Smooth muscle cell (in vitro differentiated cells): ENCODE data around the gene SCYGR3. TPM values are rescaled to one million over a fixed set of nuclear protein-coding genes. Genes with fewer than 3 reads are reported as not detected.
A peak's percentile ranks its signal among the peaks of the same experiment; 100 is the strongest.

Experiments
- DNase-seq: peaks from one replicate; lab custom pipeline; 2025; ENCODE audit not compliant: unreplicated experiment; lab: John Stamatoyannopoulos, UW
- H2AFZ ChIP-seq: fragments of 200-600 bp; sonication (generic); 2 replicates; pipeline ENCODE4 v1.6.0; 2016; ENCODE audit warnings: antibody characterized with exemption, low read depth, mild to moderate bottlenecking
- H3F3A ChIP-seq: fragments of 200-600 bp; sonication (generic); 2 replicates; pipeline ENCODE4 v1.6.0; 2017; ENCODE audit warnings: antibody characterized with exemption, low read depth
- H3K27ac ChIP-seq: fragments of 200-600 bp; sonication (generic); 2 replicates; pipeline ENCODE4 v1.5.1; 2016; ENCODE audit warnings: low read depth, mild to moderate bottlenecking
- H3K27me3 ChIP-seq: fragments of 200-600 bp; sonication (generic); 2 replicates; pipeline ENCODE4 v1.6.1; 2016; ENCODE audit warnings: low read depth, mild to moderate bottlenecking
- H3K36me3 ChIP-seq: fragments of 200-600 bp; sonication (generic); 2 replicates; pipeline ENCODE4 v1.5.1; 2016; ENCODE audit warnings: low read depth
- H3K4me1 ChIP-seq: fragments of 200-600 bp; sonication (generic); 2 replicates; pipeline ENCODE4 v1.5.1; 2016; ENCODE audit warnings: low read depth
- H3K4me2 ChIP-seq: fragments of 200-600 bp; sonication (generic); 2 replicates; pipeline ENCODE4 v1.6.0; 2016; ENCODE audit warnings: mild to moderate bottlenecking
- H3K4me3 ChIP-seq: fragments of 200-600 bp; sonication (generic); 2 replicates; pipeline ENCODE4 v1.5.1; 2016; ENCODE audit warnings: mild to moderate bottlenecking
- H3K79me2 ChIP-seq: fragments of 200-600 bp; sonication (generic); 2 replicates; pipeline ENCODE4 v1.6.0; 2016; ENCODE audit warnings: low read depth, mild to moderate bottlenecking
- H3K9ac ChIP-seq: fragments of 200-600 bp; sonication (generic); 2 replicates; pipeline ENCODE4 v1.6.0; 2016; ENCODE audit warnings: low read depth
- H3K9me3 ChIP-seq: fragments of 200-600 bp; sonication (generic); replicated peaks from 2 replicates; pipeline ENCODE4 v1.5.1; 2016; ENCODE audit warnings: low read depth
- H4K20me1 ChIP-seq: fragments of 200-600 bp; sonication (generic); 2 replicates; pipeline ENCODE4 v1.6.0; 2016; ENCODE audit warnings: low read depth
- WGBS: methylation state at CpG from one replicate; pipeline ENCODE4 v1.1.7; 2016; ENCODE audit warnings: low lambda C conversion rate; 5-methylcytosine and 5-hydroxymethylcytosine counted together
- polyA plus RNA-seq: library from polyadenylated mRNA; unstranded; fragments of >200 nt; fragmentation: Nextera tagmentation; extraction: Ambion mirVana; gene quantifications from 2 replicates; pipeline ENCODE4 v1.2.1, GENCODE V29; 2016
- total RNA-seq: library from RNA; depleted of rRNA; stranded (reverse); fragments of >200 nt; gene quantifications from 2 replicates; pipeline ENCODE4 v1.2.3, GENCODE V29; 2014
- TF ChIP-seq, protein P1 (sequence below): fragments of 200-600 bp; sonication (generic); IDR thresholded peaks from 2 replicates; pipeline ENCODE4 v1.5.1; 2017; ENCODE audit warnings: borderline replicate concordance, mild to moderate bottlenecking, antibody characterized with exemption; ENCODE audit not compliant: insufficient read depth, poor library complexity, severe bottlenecking

The SCYGR3 gene
- total and polyA plus RNA-seq, 2 experiments from 2014 or later: not detected

GRCh38 chr2:227642656-227643055 is 28.0 kb upstream of the SCYGR3 start:
- H3K27me3 ChIP-seq: no peaks in the 10 kb centered on the region

GRCh38 chr2:227634201-227634600 is 19.6 kb upstream of the SCYGR3 start:
- no peak overlapping the region for H3K9ac ChIP-seq
- H3K4me3 ChIP-seq: no peak overlapping the region
- TF ChIP-seq, protein P1, sequence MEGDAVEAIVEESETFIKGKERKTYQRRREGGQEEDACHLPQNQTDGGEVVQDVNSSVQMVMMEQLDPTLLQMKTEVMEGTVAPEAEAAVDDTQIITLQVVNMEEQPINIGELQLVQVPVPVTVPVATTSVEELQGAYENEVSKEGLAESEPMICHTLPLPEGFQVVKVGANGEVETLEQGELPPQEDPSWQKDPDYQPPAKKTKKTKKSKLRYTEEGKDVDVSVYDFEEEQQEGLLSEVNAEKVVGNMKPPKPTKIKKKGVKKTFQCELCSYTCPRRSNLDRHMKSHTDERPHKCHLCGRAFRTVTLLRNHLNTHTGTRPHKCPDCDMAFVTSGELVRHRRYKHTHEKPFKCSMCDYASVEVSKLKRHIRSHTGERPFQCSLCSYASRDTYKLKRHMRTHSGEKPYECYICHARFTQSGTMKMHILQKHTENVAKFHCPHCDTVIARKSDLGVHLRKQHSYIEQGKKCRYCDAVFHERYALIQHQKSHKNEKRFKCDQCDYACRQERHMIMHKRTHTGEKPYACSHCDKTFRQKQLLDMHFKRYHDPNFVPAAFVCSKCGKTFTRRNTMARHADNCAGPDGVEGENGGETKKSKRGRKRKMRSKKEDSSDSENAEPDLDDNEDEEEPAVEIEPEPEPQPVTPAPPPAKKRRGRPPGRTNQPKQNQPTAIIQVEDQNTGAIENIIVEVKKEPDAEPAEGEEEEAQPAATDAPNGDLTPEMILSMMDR: no peak
- no peaks in the 10 kb centered on the region for H3K79me2 ChIP-seq
- no peaks in the 10 kb centered on the region for H3K27me3 ChIP-seq
- 82% methylated on average over 3 of the region's 3 CpGs for WGBS
- no peak overlapping the region for H3K27ac ChIP-seq
- H3K4me1 ChIP-seq: peaks cover 9% of the 10 kb centered on the region
- H3K4me2 ChIP-seq: no peak overlapping the region
- no peaks in the 10 kb centered on the region for H3F3A ChIP-seq
- H2AFZ ChIP-seq: no peak overlapping the region
- H4K20me1 ChIP-seq: no peaks in the 10 kb centered on the region
- H3K9me3 ChIP-seq: no peaks in the 10 kb centered on the region
- H3K36me3 ChIP-seq: peaks cover 3% of the 10 kb centered on the region
- DNase-seq: no peak

More at GRCh38 chr2:227642656-227643055, 28.0 kb upstream of the SCYGR3 start:
- H3K4me2 ChIP-seq: peak overlapping the region; percentile 66
- H3K27ac ChIP-seq: peak overlapping the region; percentile 66
- H2AFZ ChIP-seq: no peak overlapping the region
- H4K20me1 ChIP-seq: no peaks in the 10 kb centered on the region
- peaks cover 9% of the 10 kb centered on the region for H3F3A ChIP-seq
- H3K4me1 ChIP-seq: peaks cover 10% of the 10 kb centered on the region
- no peak overlapping the region for H3K4me3 ChIP-seq
- no peaks in the 10 kb centered on the region for H3K9me3 ChIP-seq
- TF ChIP-seq, protein P1: no peak
- H3K9ac ChIP-seq: no peak overlapping the region
- DNase-seq: no peak
- H3K36me3 ChIP-seq: no peaks in the 10 kb centered on the region
- no peaks in the 10 kb centered on the region for H3K79me2 ChIP-seq
- 6% methylated on average over 2 of the region's 2 CpGs for WGBS

GRCh38 chr2:227632827-227633226 is 18.2 kb upstream of the SCYGR3 start:
- WGBS: 83% methylated on average over 6 of the region's 6 CpGs
- Histone ChIP-seq H3K79me2 (no peaks in the 10 kb centered on the region), H3F3A (no peaks in the 10 kb centered on the region), H3K9me3 (no peaks in the 10 kb centered on the region), H3K36me3 (peaks cover 3% of the 10 kb centered on the region), H3K27ac (no peak overlapping the region), H4K20me1 (no peaks in the 10 kb centered on the region), H3K27me3 (no peaks in the 10 kb centered on the region), H3K4me3 (no peak overlapping the region), H3K9ac (no peak overlapping the region), H3K4me2 (no peak overlapping the region), H3K4me1 (peaks cover 9% of the 10 kb centered on the region), H2AFZ (no peak overlapping the region)
- DNase-seq: no peak
- TF ChIP-seq, protein P1: no peak

DNA sequence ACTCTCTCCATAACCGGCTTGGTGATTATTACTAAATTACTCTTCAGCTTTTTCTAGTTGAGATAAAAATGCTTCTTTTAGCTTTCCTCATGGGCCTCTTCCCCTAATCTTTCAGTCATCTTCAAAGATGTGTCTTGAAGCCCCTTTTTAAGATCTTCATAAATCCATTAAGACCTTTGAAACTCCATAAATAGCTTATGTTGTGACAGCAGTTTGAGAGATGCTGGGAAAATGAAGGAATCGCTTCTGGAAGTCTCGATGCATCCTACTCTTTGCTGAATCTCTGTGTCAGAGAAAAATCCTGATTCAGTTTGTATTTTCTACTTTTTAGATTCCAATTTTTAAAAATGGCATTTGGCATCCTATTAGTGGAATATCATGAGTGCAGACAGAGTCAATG is 15.7 kb upstream of the SCYGR3 start:
- WGBS: 26% methylated on average over 3 of the region's 3 CpGs
- TF ChIP-seq, protein P1: no peak
- H4K20me1 ChIP-seq: no peaks in the 10 kb centered on the region
- DNase-seq: no peak
- H3K79me2 ChIP-seq: no peaks in the 10 kb centered on the region
- H3K4me2 ChIP-seq: peak overlapping the region; percentile 75
- H3K27ac ChIP-seq: peak overlapping the region; percentile 20
- peak overlapping the region; percentile 97 for H2AFZ ChIP-seq
- H3K9me3 ChIP-seq: no peaks in the 10 kb centered on the region
- no peaks in the 10 kb centered on the region for H3F3A ChIP-seq
- H3K9ac ChIP-seq: no peak overlapping the region
- H3K27me3 ChIP-seq: no peaks in the 10 kb centered on the region
- H3K4me1 ChIP-seq: peaks cover 9% of the 10 kb centered on the region
- H3K36me3 ChIP-seq: peaks cover 3% of the 10 kb centered on the region
- H3K4me3 ChIP-seq: no peak overlapping the region
